ENCODE measurements around the gene SLC1A4. TPM values are rescaled to one million over a fixed set of nuclear protein-coding genes. Genes with fewer than 3 reads are reported as not detected.

SLC1A4 gene
- total RNA-seq, 1 donor = 7.8 TPM

GRCh38 chr2:65056215-65057053 is 67.2 kb downstream of the SLC1A4 start, which contains the start of gene CEP68:
Gene CEP68 (plus strand): TSS chr2:65056416. CDS start chr2:65069445, 13,029 bp downstream.
- peak within 1 kb of the TSS; percentile 77 for H3K4me3 ChIP-seq (ENCODE audit: low read depth, low read length)
- DNase-seq (ENCODE audit: low read depth) = peak; percentile 97
- no peak for TF ChIP-seq CTCF (IDR thresholded peaks at IDR 0.05; ENCODE audit: insufficient read depth, low read depth, low read length)

- TF ChIP-seq CTCF (IDR thresholded peaks at IDR 0.05; ENCODE audit: insufficient read depth, low read depth, low read length) = no peak
- peak overlapping the region; percentile 77 for H3K4me3 ChIP-seq (ENCODE audit: low read depth, low read length)
- DNase-seq (ENCODE audit: low read depth) = no peak
These were observed 67.8 kb downstream of the SLC1A4 start for GRCh38 chr2:65057054-65057375.

GRCh38 chr2:65057391-65058052 is 68.3 kb downstream of the SLC1A4 start:
- peak overlapping the region; percentile 77 for H3K4me3 ChIP-seq (ENCODE audit: low read depth, low read length)
- DNase-seq (ENCODE audit: low read depth) = peak; percentile 33
- TF ChIP-seq CTCF (IDR thresholded peaks at IDR 0.05; ENCODE audit: insufficient read depth, low read depth, low read length) = no peak

- TF ChIP-seq CTCF (IDR thresholded peaks at IDR 0.05; ENCODE audit: insufficient read depth, low read depth, low read length) = no peak
- H3K4me3 ChIP-seq (ENCODE audit: low read depth, low read length) = no peak overlapping the region
- DNase-seq (ENCODE audit: low read depth) = no peak
These were observed 69.9 kb downstream of the SLC1A4 start for GRCh38 chr2:65059071-65059470.

GRCh38 chr2:65061146-65061909 is 72.1 kb downstream of the SLC1A4 start:
- no peak for DNase-seq (ENCODE audit: low read depth)
- TF ChIP-seq CTCF (IDR thresholded peaks at IDR 0.05; ENCODE audit: insufficient read depth, low read depth, low read length) = no peak
- H3K4me3 ChIP-seq (ENCODE audit: low read depth, low read length) = no peak overlapping the region

GRCh38 chr2:65061910-65062339 is 72.7 kb downstream of the SLC1A4 start:
- no peak for DNase-seq (ENCODE audit: low read depth)
- H3K4me3 ChIP-seq (ENCODE audit: low read depth, low read length) = no peak overlapping the region
- TF ChIP-seq CTCF (IDR thresholded peaks at IDR 0.05; ENCODE audit: insufficient read depth, low read depth, low read length) = no peak
